Panc1 (cell line): ENCODE data around the gene LBH. TPM values are rescaled to one million over a fixed set of nuclear protein-coding genes. Genes with fewer than 3 reads are reported as not detected.
"Not testable (repeated sequence)": the region's sequence is repeated elsewhere in the genome, so short reads cannot be mapped to it uniquely, and the experiment has no call there.

ENCODE experiments used
- ATAC-seq: fragments of 200-7000 bp; cut with Tn5 transposase; 2 replicates; pipeline ENCODE4 v1.9.1; 2020; ENCODE audit warnings: mild to moderate bottlenecking, moderate library complexity
- BruUV-seq: library from RNA; stranded (reverse); fragments of 400-500 nt; replicated peaks from 2 replicates; lab custom pipeline; 2021; lab: Mats Ljungman, UMichigan
- CTCF ChIA-PET: fragments of 300-600 bp; sonication (Branson Sonifier 250); formaldehyde crosslinking; loops from one replicate; lab custom pipeline; 2022; ENCODE audit warnings: antibody characterized with exemption; lab: Charles Lee
- POLR2A ChIA-PET: fragments of 300-600 bp; sonication (Branson Sonifier 250); formaldehyde crosslinking; loops from one replicate; lab custom pipeline; 2022; ENCODE audit warnings: antibody characterized with exemption; lab: Charles Lee
- DNase-seq: peaks from one replicate; pipeline ENCODE4 v3.0.0-alpha.2; 2010; ENCODE audit warnings: low read depth, low spot score
- H3K27ac ChIP-seq: 2 replicates; pipeline ENCODE4 v1.5.1; 2011; ENCODE audit warnings: mild to moderate bottlenecking, low read length, inconsistent platforms
- H3K27me3 ChIP-seq: fragments of 200-500 bp; sonication (Bioruptor generic); 2 replicates; pipeline ENCODE4 v1.6.0; 2014; ENCODE audit warnings: low read length, inconsistent platforms; ENCODE audit not compliant: control insufficient read depth, insufficient read depth
- H3K36me3 ChIP-seq: fragments of 200-500 bp; sonication (Bioruptor generic); 2 replicates; pipeline ENCODE4 v1.5.1; 2014; ENCODE audit warnings: inconsistent platforms, mild to moderate bottlenecking, low read length, moderate library complexity; ENCODE audit not compliant: control insufficient read depth, insufficient read depth
- H3K4me1 ChIP-seq: 2 replicates; pipeline ENCODE4 v1.5.1; 2011; ENCODE audit warnings: inconsistent platforms, mild to moderate bottlenecking, low read length, moderate library complexity; ENCODE audit not compliant: control insufficient read depth, insufficient read depth
- H3K4me3 ChIP-seq, 2 experiments: 2 replicates each; pipeline ENCODE4 v1.5.1; 2011 to 2012; ENCODE audit warnings: low read depth in 2 of 2, low read length in 2 of 2, mild to moderate bottlenecking in 2 of 2, inconsistent platforms in 1 of 2, moderate library complexity in 1 of 2
- H3K9me3 ChIP-seq: fragments of 200-500 bp; sonication (Bioruptor generic); 2 replicates; pipeline ENCODE4 v1.5.1; 2014; ENCODE audit warnings: low read depth, mild to moderate bottlenecking, inconsistent platforms, low read length, moderate library complexity; ENCODE audit not compliant: control insufficient read depth, insufficient read depth
- CTCF ChIP-seq: fragments of 450-650 bp; IDR thresholded peaks from 2 replicates; pipeline ENCODE4 v1.5.1; 2017; ENCODE audit warnings: mild to moderate bottlenecking
- POLR2AphosphoS5 ChIP-seq: IDR thresholded peaks from 2 replicates; pipeline ENCODE4 v1.6.1; 2012; ENCODE audit warnings: mild to moderate bottlenecking, low read depth, low read length, moderate library complexity
- REST ChIP-seq, 2 experiments: IDR thresholded peaks; 2 replicates each; pipeline ENCODE4 v1.6.1; 2011 to 2012; ENCODE audit warnings: low read depth in 2 of 2, control low read depth in 1 of 2, low read length in 1 of 2, mild to moderate bottlenecking in 1 of 2, moderate library complexity in 1 of 2; ENCODE audit not compliant: insufficient read depth in 1 of 2
- SIN3A ChIP-seq: IDR thresholded peaks from 2 replicates; pipeline ENCODE4 v1.6.1; 2012; ENCODE audit warnings: low read depth, mild to moderate bottlenecking, low read length, moderate library complexity, borderline replicate concordance; ENCODE audit not compliant: insufficient read depth
- TCF7L2 ChIP-seq: IDR thresholded peaks from 2 replicates; pipeline ENCODE4 v1.6.1; 2011; ENCODE audit warnings: mild to moderate bottlenecking, low read depth, low read length, inconsistent platforms
- in situ Hi-C: cut with HindIII; loops from 2 replicates; pipeline ENCODE4 v1.10.0; 2016; ENCODE audit warnings: low sequenced_read_pairs, low pct_unique_long_range_greater_than_20kb
- intact Hi-C: fragments of 100-400 bp; cut with micrococcal nuclease; formaldehyde crosslinking; loops from one replicate; pipeline ENCODE4 v1.10.0; 2022; ENCODE audit not compliant: unreplicated experiment
- total RNA-seq: library from RNA; stranded (reverse); gene quantifications from one replicate; pipeline ENCODE4 v1.2.1, GENCODE V29; 2021; ENCODE audit not compliant: unreplicated experiment

The LBH gene
- total RNA-seq, 1 experiment from 2014 or later, result 2.2 TPM

- DNase-seq (no peak), ATAC-seq (no peak)
- H3K36me3 ChIP-seq, result no peaks in the 10 kb centered on the region
- no peaks in the 10 kb centered on the region for H3K9me3 ChIP-seq
- H3K27ac ChIP-seq, result no peak overlapping the region
- intact Hi-C loops, result no loop called here
- ChIA-PET POLR2A (no interaction called here), CTCF (no interaction called here)
- no peaks in the 10 kb centered on the region; the same call in 1 of the 2 replicates for H3K27me3 ChIP-seq
- in situ Hi-C loops, result no loop called here
- no peak overlapping the region for H3K4me3 ChIP-seq
- no TSS peak for BruUV-seq
- TF ChIP-seq TCF7L2 (no peak), POLR2AphosphoS5 (no peak), SIN3A (no peak), CTCF (no peak), REST (IDR thresholded peaks at IDR 0.05; ENCODE audit: insufficient read depth in 1 of 2, low read depth in 2 of 2, low read length in 1 of 2) (no peak)
- no peaks in the 10 kb centered on the region for H3K4me1 ChIP-seq
Measured at GRCh38 chr2:30267161-30267975, 36.0 kb downstream of the LBH start.

- in situ Hi-C loops (no loop called here), intact Hi-C loops (no loop called here)
- no peaks in the 10 kb centered on the region for H3K4me1 ChIP-seq
- TF ChIP-seq REST (IDR thresholded peaks at IDR 0.05; ENCODE audit: insufficient read depth in 1 of 2, low read depth in 2 of 2, low read length in 1 of 2) (no peak), POLR2AphosphoS5 (no peak), SIN3A (no peak), TCF7L2 (no peak), CTCF (no peak)
- DNase-seq, result no peak
- H3K27ac ChIP-seq, result no peak overlapping the region
- H3K9me3 ChIP-seq, result no peaks in the 10 kb centered on the region
- no peaks in the 10 kb centered on the region for H3K36me3 ChIP-seq
- ChIA-PET POLR2A (no interaction called here), CTCF (no interaction called here)
- no TSS peak for BruUV-seq
- H3K4me3 ChIP-seq, result no peak overlapping the region
- H3K27me3 ChIP-seq, result no peaks in the 10 kb centered on the region
- no peak for ATAC-seq
Measured at GRCh38 chr2:30268296-30268871, 37.0 kb downstream of the LBH start.

GRCh38 chr2:30269114-30269770 lies 37.9 kb downstream of the LBH start:
- CTCF ChIA-PET, H3K4me1 ChIP-seq, H3K9me3 ChIP-seq, H3K27ac ChIP-seq, in situ Hi-C loops, DNase-seq, ATAC-seq, POLR2A ChIA-PET, BruUV-seq, H3K4me3 ChIP-seq, H3K27me3 ChIP-seq, H3K36me3 ChIP-seq, intact Hi-C loops: not testable (repeated sequence)
